GM19468 (cell line): ENCODE data around the gene LUZP4.
"Not testable (repeated sequence)": the region's sequence is repeated elsewhere in the genome, so short reads cannot be mapped to it uniquely, and the experiment has no call there.

Source experiments
- ATAC-seq: cut with Tn5 transposase; IDR thresholded peaks from one replicate; pipeline ENCODE4 v1.9.1; 2021; ENCODE audit warnings: mild to moderate bottlenecking, moderate library complexity, moderate number of reproducible peaks; ENCODE audit not compliant: unreplicated experiment; ENCODE audit errors: extremely low read depth

Gene LUZP4

DNA sequence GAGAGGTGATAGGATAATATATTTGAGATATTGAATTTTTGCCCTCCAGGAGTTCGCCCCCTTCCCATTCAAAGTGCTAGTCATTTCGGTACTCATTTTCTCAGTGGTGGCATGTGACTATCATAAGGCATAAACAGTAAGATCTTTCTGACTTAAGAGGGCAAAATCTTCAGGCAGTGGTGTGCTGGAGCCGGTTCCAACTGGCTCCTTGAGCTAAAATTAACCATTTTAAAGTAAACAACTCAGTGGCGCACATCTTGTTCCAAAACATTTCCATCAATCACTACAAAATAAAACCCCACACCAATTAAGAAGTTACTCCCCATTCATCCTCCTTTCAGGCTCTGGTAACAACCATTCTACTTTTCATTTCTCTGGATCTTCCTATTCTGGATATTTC lies 43.3 kb downstream of the LUZP4 start:
- no peak for ATAC-seq

DNA sequence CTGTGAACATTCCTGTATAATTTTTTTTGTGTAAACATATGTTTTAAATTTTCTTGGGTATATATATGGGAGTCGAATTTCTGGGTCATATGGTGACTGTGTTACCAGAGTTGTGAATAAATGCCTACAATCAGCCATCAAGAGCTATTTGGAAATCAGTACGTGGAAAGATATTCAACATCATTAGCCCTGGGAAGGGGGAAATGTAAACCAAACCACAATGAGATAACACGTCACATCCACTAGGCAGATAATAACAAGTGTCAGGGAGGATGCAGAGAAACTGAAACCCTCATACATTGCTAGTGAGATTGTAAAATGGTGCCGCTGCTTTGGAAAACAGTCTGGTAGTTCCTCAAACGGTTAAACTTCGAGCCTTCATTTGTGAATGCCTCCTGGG lies 43.9 kb downstream of the LUZP4 start:
- no peak for ATAC-seq

DNA sequence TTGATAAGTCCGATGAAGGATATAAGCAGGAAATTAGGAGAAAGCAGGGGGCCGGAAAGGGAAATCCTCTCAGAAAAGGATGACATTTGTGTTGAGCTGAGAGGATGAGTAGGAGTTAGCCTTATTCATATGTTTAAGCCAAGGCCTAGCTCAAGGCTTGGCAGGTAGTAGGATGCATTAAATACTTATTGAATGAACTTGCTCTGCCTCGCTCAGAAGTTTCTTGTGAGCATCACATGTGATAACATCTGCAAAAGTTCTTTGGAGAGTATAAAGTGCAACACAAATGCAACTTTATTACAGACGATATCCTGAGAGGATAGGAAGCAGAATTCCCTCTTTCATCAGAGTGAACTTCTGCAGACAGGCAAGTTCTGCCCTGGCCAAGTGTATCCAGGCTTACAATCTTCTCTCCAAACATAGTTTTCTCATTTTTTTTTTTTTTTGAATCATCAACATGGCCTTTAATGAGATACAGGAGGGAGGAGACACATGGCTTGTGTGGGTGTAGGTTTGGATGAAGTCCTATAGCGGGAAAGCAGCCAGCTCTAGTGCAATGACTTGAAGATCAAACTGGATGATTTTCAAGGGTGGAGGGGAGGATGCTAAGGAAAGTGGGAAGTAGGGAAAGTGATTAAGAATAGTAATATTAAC lies 48.1 kb downstream of the LUZP4 start:
- no peak for ATAC-seq

DNA sequence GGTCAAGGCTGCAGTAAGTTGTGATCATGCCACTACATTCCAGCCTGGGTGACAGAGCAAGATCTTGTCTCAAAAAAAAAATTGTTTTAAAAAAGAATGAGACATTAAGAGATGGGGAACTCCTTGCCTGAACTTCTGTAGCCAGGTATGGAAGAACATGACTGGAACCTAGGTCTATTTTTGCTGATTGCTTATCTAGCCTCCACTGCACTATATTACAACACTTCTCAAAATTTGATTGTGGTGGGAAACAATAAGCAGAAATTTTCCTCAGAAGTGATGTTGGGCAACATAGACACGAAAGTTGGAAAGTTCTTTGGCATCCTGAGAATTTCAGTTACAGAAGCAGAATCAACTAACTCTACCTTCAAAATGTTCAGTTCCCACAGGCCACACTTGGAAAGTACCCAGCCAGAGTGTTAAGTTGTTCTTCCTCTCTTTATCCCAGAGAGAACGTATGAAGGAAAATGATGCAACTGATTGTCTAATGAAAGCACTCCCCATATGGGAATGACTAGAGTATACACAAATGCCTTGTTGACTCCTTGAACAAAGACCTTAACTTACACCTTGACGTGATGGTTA lies 50.0 kb downstream of the LUZP4 start:
- no peak for ATAC-seq

DNA sequence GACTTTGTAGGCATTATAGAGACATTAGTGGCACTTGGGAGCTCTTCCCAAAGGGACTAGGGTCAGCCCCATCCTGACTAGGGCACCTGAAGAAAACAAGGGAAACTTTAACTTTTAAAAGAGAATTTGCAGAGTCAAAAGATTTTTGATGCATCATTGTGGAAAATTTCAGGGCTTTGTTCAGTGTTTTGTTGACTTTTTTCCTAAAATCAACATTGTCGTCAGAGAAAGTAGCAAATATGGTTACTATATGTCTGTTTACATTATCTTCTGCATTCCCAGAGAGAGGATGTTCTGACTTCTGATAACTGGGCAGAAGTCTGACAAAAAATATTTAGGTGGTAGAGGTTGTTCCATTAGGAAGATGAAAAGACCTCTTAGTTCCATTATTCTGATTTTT lies 51.9 kb downstream of the LUZP4 start:
- no peak for ATAC-seq

DNA sequence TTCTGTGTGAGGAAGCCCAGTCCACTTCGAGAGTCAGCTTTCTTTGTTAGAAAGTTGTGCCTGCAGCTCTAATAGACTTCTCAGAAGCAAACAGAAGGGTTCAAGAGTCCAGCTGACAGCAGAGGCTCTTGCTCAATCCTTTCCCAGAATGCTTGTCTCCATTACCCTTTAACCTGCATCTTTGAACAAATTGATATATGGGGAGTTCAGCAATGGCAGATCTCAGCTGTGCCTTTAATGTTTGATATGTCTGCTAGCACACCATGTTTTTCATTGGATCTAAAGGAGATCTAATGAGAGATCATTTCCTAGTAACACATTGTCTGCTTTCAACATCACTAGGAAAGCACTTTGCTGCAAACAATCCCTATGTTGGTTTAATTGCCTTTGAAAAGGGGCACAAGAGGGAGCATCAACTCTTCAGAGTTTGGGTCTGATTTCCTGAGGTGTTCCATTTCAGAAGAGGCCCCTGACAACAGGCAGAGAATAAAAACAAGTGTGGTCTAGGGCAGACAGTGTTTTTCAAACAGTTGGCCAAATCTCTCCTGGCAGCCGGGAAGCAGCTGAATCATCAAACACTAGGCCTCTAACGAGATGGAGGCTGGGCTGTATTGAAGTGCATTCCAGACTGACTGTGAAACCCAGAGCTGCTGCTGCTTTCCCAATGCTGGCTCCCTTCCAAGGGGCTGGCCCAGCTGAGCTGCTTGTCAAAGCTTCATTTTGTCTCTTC lies 55.5 kb downstream of the LUZP4 start:
- ATAC-seq, result no peak

DNA sequence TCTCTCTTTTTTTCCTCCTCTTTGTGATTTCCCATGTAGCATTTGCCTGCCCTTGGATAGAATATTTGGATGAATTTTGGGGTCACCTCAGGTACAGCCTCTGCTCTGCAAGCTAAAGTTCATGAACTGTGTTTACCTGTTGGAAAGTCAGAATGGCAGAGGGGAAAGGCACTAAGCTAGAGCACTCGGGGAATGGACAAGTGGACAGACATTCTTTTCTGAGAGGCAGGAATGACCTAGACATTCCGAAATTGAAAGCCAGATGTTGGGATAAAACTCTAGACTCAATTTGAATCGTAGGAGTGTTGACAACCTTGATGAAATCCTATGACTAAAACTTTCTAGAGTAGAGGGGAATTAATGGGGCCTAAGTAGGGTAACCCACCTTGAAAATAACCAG lies 56.1 kb downstream of the LUZP4 start:
- ATAC-seq, result no peak

DNA sequence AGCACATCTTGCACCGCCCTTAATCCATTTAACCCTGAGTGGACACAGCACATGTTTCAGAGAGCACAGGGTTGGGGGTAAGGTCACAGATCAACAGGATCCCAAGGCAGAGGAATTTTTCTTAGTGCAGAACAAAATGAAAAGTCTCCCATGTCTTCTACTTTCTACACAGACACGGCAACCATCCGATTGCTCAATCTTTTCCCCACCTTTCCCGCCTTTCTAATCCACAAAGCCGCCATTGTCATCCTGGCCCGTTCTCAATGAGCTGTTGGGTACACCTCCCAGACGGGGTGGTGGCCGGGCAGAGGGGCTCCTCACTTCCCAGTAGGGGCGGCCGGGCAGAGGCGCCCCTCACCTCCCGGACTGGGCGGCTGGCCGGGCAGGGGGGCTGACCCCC lies 57.2 kb downstream of the LUZP4 start:
- ATAC-seq, result not testable (repeated sequence)

DNA sequence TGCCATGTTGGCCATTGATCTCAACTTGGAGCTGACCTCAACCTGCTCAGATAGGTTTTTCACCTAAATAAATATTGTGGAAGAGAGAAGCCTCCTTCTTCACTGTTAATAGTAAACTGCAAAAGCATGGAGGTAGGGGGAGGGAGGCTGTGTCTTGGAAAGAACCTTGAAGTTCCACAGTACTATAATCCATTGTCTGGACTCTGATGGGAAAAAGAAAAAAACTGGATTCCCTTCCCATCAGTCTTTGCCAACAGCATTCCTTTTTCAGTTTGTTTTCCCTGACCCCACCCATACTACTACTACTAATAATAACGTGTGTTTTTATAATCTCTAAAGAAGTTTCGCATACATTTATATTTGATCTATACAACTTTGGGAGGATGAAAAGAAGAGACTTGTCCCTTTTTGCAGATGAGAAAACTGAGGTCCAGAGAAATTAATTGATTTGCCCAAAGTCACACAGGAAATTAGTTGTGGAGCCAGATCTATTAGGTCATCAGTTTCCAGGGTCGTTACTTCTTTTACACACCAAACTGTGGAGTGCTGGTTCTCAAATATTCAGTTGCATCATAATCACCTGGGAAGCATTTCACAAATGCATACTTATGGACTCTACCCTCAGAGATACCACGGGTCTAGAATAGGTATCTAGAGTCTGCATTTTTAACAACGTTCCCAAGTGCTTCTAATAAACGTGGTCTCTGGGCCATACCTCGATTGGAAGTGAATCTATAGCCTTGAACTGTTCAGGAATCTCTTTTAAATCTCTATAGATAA lies 59.1 kb downstream of the LUZP4 start:
- no peak for ATAC-seq

DNA sequence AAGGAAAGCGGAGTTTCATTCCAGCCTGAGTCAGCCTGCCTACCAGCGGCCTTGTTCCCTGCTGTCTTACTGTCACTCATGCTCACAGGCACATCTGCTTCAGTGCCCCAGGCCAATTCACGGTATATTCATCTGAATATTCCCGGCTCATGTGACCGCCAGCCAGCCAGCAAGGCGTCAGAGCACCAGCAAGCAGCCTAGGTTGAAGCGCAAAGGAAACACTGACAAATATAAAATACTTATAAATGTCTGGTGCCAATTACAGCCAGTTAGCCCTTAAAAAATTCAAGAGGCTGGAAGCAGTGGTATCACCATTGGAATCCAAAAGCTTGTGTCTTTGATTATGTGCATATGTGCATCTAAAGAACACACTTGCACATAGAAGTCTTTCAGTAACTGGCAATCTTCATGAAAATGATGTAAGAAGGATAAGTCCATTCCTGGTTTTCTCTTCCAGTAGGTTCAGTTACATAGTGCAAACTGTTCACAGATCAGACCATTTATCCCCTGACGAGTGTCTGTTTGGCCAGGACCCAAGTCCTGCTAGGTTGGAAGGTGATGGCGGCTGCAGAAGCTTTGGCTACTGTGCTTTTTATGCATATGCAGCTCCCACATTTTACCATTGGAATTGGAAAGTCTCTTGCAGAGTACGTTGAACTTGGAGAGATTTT lies 61.3 kb downstream of the LUZP4 start:
- ATAC-seq, result no peak

DNA sequence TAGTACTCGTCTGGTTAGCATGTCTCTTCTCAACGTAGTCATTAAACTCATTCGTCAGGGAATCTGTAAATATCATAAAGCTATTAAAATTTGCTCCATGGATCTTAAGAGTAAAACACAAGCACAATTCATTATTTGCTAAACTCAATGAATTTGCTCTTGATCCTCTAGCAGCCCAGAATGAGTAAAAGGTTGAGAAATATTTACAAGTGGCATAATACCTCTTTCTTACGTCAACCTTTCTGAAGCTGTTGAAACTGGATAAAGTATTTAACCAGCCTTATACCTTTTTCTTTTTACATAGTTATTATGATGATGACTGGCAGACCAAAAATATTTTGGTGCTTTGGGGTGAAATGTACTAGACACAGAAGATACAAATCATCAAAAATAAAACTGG lies 66.9 kb downstream of the LUZP4 start:
- ATAC-seq, result no peak
